HG03060 (cell line): ENCODE measurements around the gene LRBA.
"Not testable (repeated sequence)": the region's sequence is repeated elsewhere in the genome, so short reads cannot be mapped to it uniquely, and the experiment has no call there.

ENCODE experiments used
- ATAC-seq: cut with Tn5 transposase; IDR thresholded peaks from one replicate; pipeline ENCODE4 v1.9.1; 2021; ENCODE audit warnings: low read depth, moderate number of reproducible peaks; ENCODE audit not compliant: unreplicated experiment

Gene LRBA

DNA sequence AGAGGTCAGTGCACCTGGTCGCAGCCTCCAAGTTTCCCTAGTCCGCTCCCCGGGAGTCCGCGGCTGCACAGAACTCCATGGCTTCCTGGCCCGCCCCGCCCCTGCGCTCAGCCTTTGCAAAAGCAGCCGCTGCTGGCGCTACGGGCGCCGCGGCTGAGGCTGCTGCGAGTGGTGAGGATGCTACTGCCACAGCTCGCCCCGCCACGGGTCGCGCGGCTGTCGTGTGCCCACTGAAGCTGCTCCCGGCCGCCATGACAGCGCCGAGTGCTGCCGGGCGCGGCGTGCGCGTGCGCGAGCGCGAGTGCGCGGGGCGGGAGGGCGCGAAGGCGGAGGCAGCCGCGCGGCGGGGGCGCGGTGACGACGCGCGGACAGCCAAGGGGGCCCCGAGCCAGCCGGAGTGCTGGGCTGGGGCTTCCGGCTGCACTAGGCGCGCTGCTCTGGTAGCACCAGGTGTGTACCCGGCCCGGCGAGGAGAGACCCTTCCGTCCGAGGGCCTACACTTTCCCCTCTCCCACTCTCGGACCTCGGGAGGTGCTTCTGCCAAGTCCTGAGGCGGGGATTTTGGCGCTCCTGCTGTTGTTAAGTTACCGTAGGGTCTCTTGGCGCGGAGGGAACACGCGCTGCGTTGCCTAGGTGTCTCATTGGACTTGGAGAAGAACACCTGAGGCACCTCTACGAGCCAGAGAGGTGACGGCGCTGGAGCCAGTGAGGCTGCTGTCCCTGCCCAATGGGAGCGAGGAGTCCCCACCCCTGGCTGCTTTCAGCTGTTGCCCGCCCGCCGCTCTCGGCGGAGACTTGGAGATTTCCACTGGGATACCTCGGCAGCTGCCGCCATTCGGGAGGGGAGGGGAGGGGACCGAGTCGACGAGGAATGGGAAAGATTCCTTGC lies 619 bp upstream of the LRBA start:
- peak; percentile 52 for ATAC-seq

DNA sequence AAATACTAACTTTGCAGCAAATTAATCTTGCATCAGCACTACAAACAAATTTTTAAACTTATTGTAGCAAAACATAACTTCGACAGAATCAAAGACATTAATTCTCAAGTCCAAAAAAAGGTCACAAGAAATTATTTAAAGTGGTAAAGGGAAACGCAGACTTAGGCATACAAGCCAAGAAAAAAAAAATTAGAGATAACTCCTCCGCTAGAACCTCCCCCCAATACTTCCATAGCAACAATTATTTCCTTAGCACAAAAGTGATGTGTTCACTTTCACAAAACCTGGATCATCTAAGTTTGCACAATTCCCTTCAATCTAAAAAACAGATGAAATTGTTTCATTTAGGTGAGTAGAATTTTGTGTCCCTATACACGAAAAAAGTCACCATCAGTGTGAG lies 1.1 kb downstream of the LRBA start:
- ATAC-seq = no peak

DNA sequence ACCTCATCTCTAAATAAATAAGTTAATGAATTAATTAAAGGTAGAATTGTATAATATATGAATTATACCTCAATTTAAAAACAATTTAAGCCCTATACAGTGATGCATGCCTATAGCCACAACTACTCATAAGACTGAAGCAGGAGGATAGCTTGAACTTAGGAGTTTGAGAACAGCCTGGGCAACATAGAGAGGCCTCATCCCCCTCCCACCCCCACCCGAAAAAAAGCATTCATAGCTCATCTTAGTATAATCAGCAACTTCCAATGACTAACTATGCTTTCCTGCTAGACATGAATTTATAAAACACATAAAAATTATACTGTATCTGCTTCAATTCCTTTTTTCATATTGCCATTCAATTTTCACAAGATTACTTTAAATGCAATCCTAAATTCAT lies 1.6 kb downstream of the LRBA start:
- ATAC-seq = no peak

DNA sequence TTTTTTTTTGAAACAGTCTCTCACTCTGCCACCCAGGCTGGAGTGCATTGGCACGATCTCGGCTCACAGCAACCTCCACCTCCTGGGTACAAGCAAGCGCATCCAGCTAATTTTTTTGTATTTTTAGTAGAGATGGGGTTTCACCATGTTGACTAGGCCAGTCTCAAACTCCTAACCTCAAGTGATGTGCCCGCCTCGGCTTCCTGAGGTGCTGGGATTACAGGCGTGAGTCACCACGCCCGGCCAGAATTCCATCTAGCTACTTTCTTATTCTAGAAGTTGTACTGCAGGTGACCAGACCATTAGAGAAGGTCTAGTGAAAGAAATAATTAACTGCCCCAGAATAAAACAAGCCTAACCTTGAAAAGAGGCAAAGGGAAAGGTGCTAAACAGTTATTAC lies 2.3 kb downstream of the LRBA start:
- ATAC-seq = no peak

DNA sequence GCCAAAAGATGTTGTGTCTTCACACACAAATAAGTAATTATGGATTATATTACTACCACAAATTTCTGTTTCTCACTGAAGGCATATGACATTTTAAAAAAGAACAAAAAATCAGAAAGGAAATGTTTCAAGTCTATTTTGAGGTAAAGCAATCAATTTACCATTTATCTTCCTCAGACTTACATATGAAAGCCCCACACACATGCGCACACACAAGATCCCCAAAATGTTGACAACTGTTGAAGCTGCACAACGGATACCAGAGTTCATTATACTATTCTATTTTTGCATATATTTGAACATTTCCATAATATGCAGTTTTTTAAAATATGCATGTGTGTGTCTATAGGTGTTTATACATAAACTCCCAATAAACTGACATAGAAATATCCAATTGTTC lies 2.7 kb downstream of the LRBA start:
- no peak for ATAC-seq

DNA sequence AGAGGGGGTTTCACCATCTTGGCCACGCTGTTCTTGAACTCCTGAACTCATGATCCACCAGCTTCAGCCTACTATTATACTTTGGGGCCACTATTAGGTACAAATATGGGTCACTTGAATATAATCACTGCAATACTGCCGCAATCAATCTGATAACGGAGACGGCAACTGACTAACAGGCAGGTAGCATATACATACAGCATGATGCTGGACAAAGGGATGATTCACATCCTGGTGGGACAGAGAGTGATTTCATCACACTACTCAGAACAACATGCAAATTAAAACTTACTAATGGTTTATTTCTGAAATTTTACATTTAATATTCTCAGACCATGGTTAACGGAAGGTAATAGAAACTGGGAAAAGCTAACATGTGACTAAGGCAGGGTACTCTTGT lies 10.9 kb downstream of the LRBA start:
- no peak for ATAC-seq

DNA sequence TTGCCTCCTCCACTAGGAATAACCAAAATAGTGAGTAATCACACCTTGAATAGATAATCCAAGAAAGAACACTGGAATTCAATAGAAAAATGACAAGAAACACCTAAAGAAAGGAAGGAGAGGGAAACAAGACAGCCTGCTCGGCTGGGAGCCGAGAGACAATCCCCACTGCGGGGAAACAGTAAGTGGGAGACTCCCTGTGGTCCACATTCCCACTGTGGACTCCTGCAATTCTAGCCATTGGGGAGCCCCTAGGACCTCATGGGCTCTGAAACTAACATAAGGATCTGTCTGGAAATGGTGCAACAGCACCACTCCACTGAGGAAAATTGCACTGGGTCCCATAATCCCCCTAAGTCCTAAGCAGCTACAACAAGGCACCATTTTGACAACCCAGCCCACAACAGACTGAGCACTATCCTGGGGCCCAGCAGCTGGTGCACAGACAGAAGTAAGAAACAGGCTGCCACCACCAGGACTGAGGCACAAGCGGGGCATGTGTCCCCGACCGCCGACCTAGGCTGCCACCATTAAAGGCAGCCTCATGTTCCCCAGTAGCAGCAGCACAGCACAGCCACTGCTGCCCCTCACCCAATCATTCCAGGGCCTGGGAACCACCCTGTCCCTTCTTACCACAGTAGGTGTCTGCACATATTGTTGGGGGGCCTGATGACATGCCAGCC lies 14.2 kb downstream of the LRBA start:
- no peak for ATAC-seq

DNA sequence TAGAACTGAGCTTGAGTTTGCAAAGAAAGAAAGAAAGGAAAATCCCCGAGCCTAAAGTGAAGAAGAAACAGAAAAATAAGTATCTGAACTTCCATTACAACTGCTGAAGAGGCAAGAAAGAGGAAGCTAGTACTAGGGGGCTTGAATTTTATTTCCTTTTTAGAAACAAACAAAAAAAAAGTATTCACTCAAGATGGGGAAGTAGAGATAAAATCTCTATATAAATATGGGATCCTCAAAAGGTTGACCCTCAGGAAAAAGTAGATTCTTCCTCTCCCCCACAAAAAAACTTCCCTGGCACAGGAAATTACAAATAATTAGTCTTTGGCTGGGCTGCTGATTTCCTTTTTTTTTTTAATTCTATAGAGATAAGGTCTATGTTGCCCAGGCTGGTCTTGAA lies 16.0 kb downstream of the LRBA start:
- no peak for ATAC-seq

DNA sequence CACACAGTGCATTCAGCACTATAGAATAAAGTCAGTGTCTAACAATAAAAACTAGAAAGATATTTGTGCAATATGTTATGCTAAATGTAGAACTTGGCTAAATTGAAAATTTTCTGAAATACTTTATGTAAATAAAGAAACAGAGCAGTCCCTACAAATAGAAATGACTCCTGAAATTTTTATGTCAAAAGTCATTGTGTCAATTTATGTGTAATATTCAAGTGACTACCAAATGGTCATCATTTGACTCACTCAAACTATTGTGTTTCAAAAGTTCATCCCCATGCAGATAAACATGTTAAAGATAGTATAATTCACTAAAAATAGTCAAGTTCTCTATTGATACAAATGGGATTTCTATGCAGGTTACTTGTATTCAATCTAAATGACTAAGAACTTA lies 17.9 kb downstream of the LRBA start:
- ATAC-seq = no peak

DNA sequence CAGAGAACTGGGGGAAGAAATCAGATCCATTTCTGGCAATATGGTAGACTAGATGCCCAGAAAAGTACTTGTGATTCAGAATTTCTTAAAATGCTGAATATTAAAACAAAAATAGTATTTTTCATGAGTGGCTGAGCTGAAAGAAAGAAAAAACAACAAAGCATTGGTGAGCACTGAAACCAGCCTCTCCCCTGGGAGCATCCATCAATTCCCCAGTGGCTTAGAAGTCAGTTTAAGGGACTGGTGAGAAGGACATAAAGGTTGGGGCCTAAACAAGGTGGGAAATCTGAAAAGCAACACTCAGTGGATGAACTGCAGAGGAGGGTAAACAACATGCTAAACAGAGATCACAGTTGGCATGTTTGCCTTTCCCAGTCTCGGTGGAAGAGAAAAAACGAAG lies 20.4 kb downstream of the LRBA start:
- ATAC-seq = no peak

DNA sequence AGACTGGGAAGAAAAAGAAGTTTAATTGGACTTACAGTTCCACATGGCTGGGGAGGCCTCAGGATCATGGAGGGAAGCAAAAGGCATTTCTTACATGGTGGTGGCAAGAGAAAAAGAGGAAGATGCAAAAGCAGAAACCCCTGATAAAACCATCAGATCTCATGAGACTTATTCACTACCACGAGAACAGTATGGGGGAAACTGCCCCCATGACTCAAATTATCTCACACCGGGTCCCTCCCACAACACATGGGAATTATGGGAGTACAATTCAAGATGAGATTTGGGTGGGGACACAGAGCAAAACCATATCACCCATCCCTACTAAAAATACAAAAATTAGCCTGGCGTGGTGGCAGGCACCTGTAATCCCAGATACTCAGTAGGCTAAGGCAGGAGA lies 21.5 kb downstream of the LRBA start:
- ATAC-seq = not testable (repeated sequence)

DNA sequence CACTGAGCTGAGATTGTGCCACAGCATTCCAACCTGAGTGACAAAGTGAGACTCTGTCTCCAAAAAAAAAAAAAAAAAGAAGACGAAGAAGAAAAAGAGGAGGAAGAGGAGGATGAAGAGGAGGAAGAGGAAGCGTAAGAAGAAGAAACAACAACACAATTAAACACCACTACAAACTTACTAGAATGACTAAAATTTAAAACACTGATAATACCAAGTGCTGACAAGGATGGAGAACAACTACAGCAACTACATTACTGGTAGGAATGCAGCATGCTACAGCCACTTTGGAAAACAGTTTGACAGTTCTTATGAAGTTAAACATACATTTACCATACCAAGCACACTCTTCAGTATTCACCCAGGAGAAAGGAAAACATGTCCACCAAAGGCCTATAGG lies 24.1 kb downstream of the LRBA start:
- ATAC-seq = no peak

DNA sequence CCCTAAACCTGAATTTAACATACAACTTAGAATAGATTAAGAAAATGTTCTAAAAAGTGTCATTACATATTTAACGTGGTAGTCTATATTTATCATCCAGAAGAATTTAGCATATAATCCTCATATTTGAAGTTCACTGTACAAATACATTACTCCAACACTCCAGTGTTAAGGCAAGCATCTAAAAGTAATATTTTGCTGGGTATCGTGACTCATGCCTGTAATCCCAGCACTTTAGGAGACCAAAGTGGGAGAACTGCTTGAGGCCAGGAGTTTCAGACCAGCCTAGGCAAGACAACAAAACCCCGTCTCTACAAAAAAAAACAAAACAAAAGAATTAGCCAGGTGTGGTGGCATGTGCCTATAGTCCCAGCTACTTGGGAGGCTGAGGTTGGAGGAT lies 24.8 kb downstream of the LRBA start:
- no peak for ATAC-seq

DNA sequence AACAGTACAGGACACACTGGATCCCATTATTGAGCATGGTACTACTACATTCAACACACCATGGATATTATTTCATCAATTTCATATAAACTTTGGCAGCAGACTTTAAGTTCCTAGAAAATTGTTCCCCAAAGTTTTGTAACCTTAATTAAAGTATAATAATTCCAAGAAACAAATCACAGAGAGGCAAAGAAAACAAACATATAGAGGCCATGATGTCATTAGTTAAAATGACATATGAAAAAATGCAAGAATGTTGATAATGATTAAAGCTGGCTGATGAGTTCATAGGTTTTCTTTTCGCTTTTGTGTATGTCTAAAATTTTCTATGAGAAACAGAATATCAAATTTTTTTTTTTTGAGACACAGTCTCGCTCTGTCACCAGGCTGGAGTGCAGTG lies 26.8 kb downstream of the LRBA start:
- no peak for ATAC-seq

DNA sequence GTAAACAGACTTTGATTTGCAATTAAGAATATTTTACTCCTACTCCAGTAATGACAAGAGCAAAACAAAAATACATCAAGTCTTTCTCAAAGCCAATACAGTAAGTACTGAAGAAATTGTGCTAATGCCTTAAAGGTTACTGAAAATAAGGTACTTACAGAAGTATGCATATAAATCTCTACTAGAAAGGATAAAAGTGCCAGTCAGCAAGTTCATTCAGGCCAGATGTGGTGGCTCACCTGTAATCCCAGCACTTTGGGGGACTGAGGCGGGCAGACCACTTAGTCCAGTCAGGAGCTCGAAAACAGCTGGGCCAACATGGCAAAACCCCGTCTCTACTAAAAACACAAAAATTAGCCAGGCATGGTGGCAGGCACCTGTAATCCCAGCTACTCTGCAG lies 27.9 kb downstream of the LRBA start:
- no peak for ATAC-seq

DNA sequence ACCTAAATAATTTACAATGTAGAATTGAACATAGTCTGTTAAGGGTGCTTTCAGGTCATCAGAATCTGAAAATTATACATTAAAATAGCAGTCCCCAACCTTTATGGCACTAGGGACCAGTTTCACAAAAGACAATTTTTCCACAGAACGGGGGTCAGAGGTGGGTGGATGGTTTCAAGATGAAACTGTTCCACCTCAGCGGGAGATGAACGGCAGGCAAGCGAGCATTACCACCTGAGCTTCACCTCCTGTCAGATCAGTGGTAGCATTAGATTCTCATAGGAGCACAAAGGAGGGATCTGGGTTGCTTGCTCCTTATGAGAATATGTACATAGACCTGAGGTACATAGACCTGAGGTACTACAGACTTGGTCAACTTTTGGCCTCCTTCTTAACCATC lies 29.0 kb downstream of the LRBA start:
- no peak for ATAC-seq

DNA sequence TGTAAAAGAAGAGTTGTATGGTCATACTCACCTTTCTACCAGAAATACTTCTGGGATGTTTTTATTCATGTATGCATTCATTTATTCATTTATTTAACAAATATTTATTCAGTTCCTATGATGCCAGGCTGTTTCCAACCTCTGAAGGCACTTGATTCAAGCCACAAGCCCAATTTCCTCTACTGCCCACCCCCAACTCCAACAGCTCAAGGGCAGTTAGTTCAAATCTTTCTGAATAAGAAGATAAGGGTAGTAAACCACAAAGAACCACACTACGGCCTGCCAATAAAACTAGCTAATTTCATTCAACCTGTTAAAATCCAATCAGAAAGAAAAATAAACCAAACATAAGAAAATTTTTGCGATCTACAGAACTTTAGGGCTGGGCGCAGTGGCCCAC lies 31.2 kb downstream of the LRBA start:
- no peak for ATAC-seq

DNA sequence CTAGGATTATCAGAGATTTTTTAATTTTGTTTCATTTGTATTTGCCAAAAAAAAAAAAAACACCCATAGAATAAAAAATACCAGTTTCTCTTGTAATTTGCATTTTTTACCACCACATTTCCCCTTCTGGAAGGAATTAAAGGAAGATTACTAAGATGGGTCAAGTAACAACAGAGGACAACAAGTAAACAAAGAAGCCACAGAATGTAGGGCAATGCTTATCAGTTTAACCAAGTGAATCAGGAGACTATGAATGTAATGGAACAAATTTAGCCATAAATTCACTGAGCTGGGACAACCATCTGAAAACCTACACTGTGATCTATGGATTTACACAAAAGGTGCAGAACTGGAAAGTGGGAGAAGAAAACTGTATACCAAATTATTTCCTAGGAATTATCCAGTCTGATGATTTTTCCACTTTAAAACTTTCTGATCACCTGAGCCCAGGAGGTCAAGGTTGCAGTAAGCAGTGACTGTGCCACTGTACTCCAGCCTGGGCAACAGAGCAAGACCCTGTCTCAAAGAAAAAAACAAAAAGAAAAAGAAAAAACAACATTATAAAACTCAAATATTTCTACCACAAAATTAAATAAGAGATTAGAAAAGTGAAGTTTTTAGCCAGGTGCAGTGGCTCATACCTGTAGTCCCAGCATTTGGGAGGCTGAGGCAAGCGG lies 32.4 kb downstream of the LRBA start:
- no peak for ATAC-seq

DNA sequence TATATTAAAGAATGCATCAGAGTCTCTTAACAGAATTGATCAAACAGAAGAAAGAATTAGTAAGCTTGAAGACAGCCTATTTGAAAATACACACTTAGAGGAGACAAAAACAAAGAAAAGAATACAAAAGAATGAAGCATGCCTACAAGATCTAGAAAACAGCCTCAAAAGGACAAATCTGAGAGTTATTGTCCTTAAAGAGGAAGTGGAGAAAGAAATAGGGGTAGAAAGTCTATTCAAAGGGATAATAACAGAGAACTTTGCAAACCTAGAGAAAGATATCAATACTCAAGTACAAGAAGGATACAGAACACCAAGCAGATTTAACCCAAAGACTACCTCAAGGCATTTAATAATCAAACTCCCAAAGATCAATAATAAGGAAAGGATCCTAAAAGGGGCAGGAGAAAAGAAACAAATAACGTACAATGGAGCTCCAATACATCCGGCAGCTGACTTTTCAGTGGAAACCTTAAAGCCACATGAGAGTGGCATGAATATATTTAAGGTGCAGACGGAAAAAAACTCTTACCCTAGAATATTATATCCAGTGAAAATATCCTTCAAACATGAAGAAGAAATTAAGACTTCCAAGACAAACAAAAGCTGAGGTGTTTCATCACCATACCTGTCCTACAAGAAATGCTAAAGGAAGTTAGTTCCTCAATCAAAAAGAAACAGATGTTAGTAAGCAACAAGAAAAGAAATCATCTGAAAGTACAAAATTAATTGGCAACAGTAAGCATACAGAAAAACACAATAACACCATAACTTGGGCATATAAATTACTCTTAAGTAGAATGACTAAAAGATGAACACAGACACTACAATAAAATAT lies 36.1 kb downstream of the LRBA start:
- no peak for ATAC-seq

DNA sequence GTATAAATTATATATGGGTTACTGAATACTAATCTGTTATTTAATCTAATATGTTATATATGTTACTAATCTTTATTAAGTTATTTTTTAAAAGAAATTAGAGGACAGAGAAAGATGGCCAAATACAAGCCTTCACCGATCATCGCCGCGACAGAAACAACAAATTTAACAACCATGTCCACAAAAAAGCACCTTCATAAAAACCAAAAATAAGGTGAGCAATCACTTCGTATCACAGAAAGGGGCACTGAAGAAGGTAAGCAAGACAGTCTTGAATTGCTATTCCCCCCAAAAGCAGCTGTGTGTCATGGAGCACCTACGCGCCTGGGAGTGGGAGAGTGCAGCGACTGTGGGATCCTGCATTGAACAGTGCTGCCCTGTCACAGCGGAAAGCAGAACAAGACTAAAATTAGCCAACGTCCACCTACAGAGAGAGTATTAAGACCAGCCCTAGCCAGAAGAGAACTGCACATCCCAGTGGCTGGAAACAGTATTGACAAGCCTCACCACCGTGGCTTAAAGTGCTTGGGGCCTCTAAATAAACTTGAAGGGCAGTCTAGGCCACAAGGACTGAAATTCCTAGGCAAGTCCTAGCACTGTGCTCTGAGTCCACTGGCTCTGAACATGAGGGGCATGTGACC lies 38.5 kb downstream of the LRBA start:
- no peak for ATAC-seq
